OCI-LY7 (cell line): ENCODE measurements around the gene DAB1. TPM values are rescaled to one million over a fixed set of nuclear protein-coding genes. Genes with fewer than 3 reads are reported as not detected.
A peak's percentile ranks its signal among the peaks of the same experiment; 100 is the strongest.

Experiments used
- BruUV-seq: library from RNA; stranded (reverse); fragments of 400-500 nt; replicated peaks from 2 replicates; lab custom pipeline; 2021; lab: Mats Ljungman, UMichigan
- CTCF ChIA-PET: fragments of 300-600 bp; sonication (Branson Sonifier 250); formaldehyde crosslinking; loops from one replicate; lab custom pipeline; 2022; ENCODE audit warnings: antibody characterized with exemption; ENCODE audit not compliant: unreplicated experiment; lab: Charles Lee
- POLR2A ChIA-PET: fragments of 300-600 bp; sonication (Branson Sonifier 250); formaldehyde crosslinking; loops from one replicate; lab custom pipeline; 2022; ENCODE audit warnings: antibody characterized with exemption; lab: Charles Lee
- DNase-seq: peaks from one replicate; pipeline ENCODE4 v3.0.0-alpha.2; 2015; ENCODE audit warnings: low spot score
- H2AFZ ChIP-seq: fragments of 200-600 bp; sonication (generic), shearing (Covaris generic); 2 replicates; pipeline ENCODE4 v1.6.1; 2014; ENCODE audit warnings: mild to moderate bottlenecking, antibody characterized with exemption, low read length, moderate library complexity
- H3K27ac ChIP-seq: fragments of 200-600 bp; sonication (generic); 2 replicates; pipeline ENCODE4 v1.5.1; 2014; ENCODE audit warnings: mixed run types, low read depth, mild to moderate bottlenecking, moderate library complexity, low read length, inconsistent platforms; ENCODE audit not compliant: poor library complexity, severe bottlenecking
- H3K36me3 ChIP-seq: fragments of 200-600 bp; sonication (generic); 2 replicates; pipeline ENCODE4 v1.6.1; 2014; ENCODE audit warnings: mild to moderate bottlenecking, antibody characterized with exemption, low read length, moderate library complexity, mixed read lengths; ENCODE audit not compliant: insufficient read depth
- H3K4me1 ChIP-seq: fragments of 200-600 bp; sonication (generic); 2 replicates; pipeline ENCODE4 v1.5.1; 2014; ENCODE audit warnings: mild to moderate bottlenecking, low read length; ENCODE audit not compliant: insufficient read depth, poor library complexity, severe bottlenecking
- H3K4me2 ChIP-seq: fragments of 200-600 bp; sonication (generic); 2 replicates; pipeline ENCODE4 v1.6.1; 2014; ENCODE audit warnings: mild to moderate bottlenecking, low read length
- H3K4me3 ChIP-seq: fragments of 200-600 bp; sonication (generic); 2 replicates; pipeline ENCODE4 v1.5.1; 2014; ENCODE audit warnings: mild to moderate bottlenecking, low read depth, low read length; ENCODE audit not compliant: poor library complexity, severe bottlenecking
- H3K79me2 ChIP-seq: fragments of 200-600 bp; sonication (generic); 2 replicates; pipeline ENCODE4 v1.6.1; 2016; ENCODE audit warnings: low read depth, mild to moderate bottlenecking, low read length, moderate library complexity, mixed read lengths; ENCODE audit not compliant: insufficient read depth
- H3K9me2 ChIP-seq: fragments of 200-600 bp; sonication (generic); 2 replicates; pipeline ENCODE4 v1.6.1; 2016; ENCODE audit warnings: mild to moderate bottlenecking, low read length, mixed read lengths; ENCODE audit not compliant: insufficient read depth
- H3K9me3 ChIP-seq: fragments of 200-600 bp; sonication (generic); 2 replicates; pipeline ENCODE4 v1.6.1; 2014; ENCODE audit warnings: mild to moderate bottlenecking, mixed run types, low read length, mixed read lengths
- H4K20me1 ChIP-seq: fragments of 200-600 bp; sonication (generic); 2 replicates; pipeline ENCODE4 v1.6.1; 2014; ENCODE audit warnings: mild to moderate bottlenecking, antibody characterized with exemption, low read length, moderate library complexity, mixed read lengths; ENCODE audit not compliant: insufficient read depth
- CTCF ChIP-seq: fragments of 200-600 bp; sonication (generic); conservative IDR thresholded peaks from 2 replicates; pipeline ENCODE4 v1.5.1; 2014; ENCODE audit warnings: mild to moderate bottlenecking, antibody characterized with exemption, low read length, moderate library complexity, mixed read lengths
- EZH2phosphoT487 ChIP-seq: fragments of 200-600 bp; sonication (generic); IDR thresholded peaks from 2 replicates; pipeline ENCODE4 v1.6.1; 2018; ENCODE audit warnings: low read depth, borderline replicate concordance, mild to moderate bottlenecking, mixed run types, antibody characterized with exemption, low read length, moderate library complexity, mixed read lengths
- intact Hi-C: fragments of 100-400 bp; cut with micrococcal nuclease; formaldehyde crosslinking; loops from one replicate; pipeline ENCODE4 v1.10.0; 2022; ENCODE audit not compliant: unreplicated experiment
- total RNA-seq, 2 experiments: library from RNA; depleted of rRNA in 1 of 2; stranded (reverse); fragments of >200 nt in 1 of 2; shearing (Covaris generic) in 1 of 2; gene quantifications; 2 replicates each; pipeline ENCODE4 v1.2.3, GENCODE V29; 2014 to 2022

The DAB1 gene
- total RNA-seq, 2 experiments from 2014 or later: not detected

DNA sequence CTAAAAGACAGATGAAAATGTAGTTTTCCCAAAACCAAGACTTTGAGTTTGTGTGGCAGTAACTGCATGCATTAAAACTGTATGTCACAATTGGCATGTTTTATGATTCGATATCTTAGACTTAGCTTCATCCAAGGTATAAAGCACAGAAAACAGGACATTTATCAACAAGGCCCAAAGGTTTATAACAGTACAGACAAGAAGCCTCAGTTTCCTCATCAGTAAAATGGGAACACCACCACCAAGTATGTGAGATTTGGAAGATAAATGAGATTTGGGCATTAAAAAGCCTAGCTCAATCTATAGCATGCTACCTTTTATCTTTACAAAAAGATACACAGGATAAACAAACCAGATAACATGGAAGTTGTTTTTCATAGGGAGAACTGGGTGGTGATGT is 128.5 kb downstream of the DAB1 start:
- ChIA-PET POLR2A (interaction anchor here (1.1 kb wide), 1 partner anchor 1308 kb away, joined by 3 read pairs; no protein-coding TSS in a partner anchor), CTCF (no interaction called here)
- no TSS peak for BruUV-seq
- Histone ChIP-seq H3K9me2 (no peaks in the 10 kb centered on the region), H3K9me3 (no peaks in the 10 kb centered on the region), H3K4me3 (no peak overlapping the region), H3K27ac (no peak overlapping the region), H2AFZ (no peak overlapping the region), H3K79me2 (no peaks in the 10 kb centered on the region), H3K36me3 (no peaks in the 10 kb centered on the region), H3K4me1 (no peaks in the 10 kb centered on the region), H4K20me1 (no peaks in the 10 kb centered on the region), H3K4me2 (no peak overlapping the region)
- intact Hi-C loops: no loop called here
- TF ChIP-seq CTCF (no peak), EZH2phosphoT487 (no peak)
- DNase-seq: no peak

- TF ChIP-seq EZH2phosphoT487: no peak
- no peak for TF ChIP-seq CTCF
- Histone ChIP-seq H3K4me3 (no peak overlapping the region), H3K4me1 (no peaks in the 10 kb centered on the region), H3K9me3 (no peaks in the 10 kb centered on the region), H2AFZ (no peak overlapping the region), H3K79me2 (no peaks in the 10 kb centered on the region), H3K36me3 (no peaks in the 10 kb centered on the region), H3K27ac (no peak overlapping the region), H4K20me1 (no peaks in the 10 kb centered on the region), H3K9me2 (no peaks in the 10 kb centered on the region), H3K4me2 (no peak overlapping the region)
- BruUV-seq: no TSS peak
- CTCF ChIA-PET: no interaction called here
- POLR2A ChIA-PET: interaction anchor here (0.6 to 1.3 kb wide), 4 partner anchors 9 to 671 kb away, joined by 3 to 4 read pairs (median 4); no protein-coding TSS in a partner anchor
- no peak for DNase-seq
- intact Hi-C loops: no loop called here
Observed at GRCh38 chr1:57294177-57294576, 129.7 kb downstream of the DAB1 start.

- no peak for DNase-seq
- Histone ChIP-seq H3K79me2 (no peaks in the 10 kb centered on the region), H3K27ac (no peak overlapping the region), H4K20me1 (no peaks in the 10 kb centered on the region), H3K36me3 (no peaks in the 10 kb centered on the region), H3K9me3 (no peaks in the 10 kb centered on the region), H2AFZ (no peak overlapping the region), H3K4me2 (no peak overlapping the region), H3K4me1 (no peaks in the 10 kb centered on the region), H3K9me2 (no peaks in the 10 kb centered on the region), H3K4me3 (no peak overlapping the region)
- CTCF ChIA-PET: no interaction called here
- TF ChIP-seq CTCF: peak; percentile 40; the same call in 1 of the 2 replicates
- TF ChIP-seq EZH2phosphoT487: no peak
- no TSS peak for BruUV-seq
- POLR2A ChIA-PET: interaction anchor here (0.6 to 0.8 kb wide), 2 partner anchors 15 to 31 kb away, joined by 3 read pairs; no protein-coding TSS in a partner anchor
- intact Hi-C loops: no loop called here
Observed at GRCh38 chr1:57293214-57293613, 130.6 kb downstream of the DAB1 start.
